Middle frontal gyrus (tissue), 1 donor: Measurements from ENCODE around the gene OGDHL.
"Not testable (repeated sequence)": the region's sequence is repeated elsewhere in the genome, so short reads cannot be mapped to it uniquely, and the experiment has no call there.

Source experiments
- DNase-seq: peaks from one replicate; pipeline ENCODE4 v3.0.0-alpha.2; 2015; ENCODE audit warnings: low spot score; ENCODE audit errors: extremely low spot score

OGDHL gene

GRCh38 chr10:49756641-49757040 is 5.5 kb downstream of the OGDHL start:
- DNase-seq: no peak

GRCh38 chr10:49756031-49756430 is 6.1 kb downstream of the OGDHL start:
- no peak for DNase-seq

- DNase-seq: not testable (repeated sequence)
Observed at GRCh38 chr10:49754951-49755350, 7.2 kb downstream of the OGDHL start.

- no peak for DNase-seq
Observed at GRCh38 chr10:49752584-49752983, 9.5 kb downstream of the OGDHL start.

GRCh38 chr10:49751636-49752510 is 10.2 kb downstream of the OGDHL start:
- DNase-seq: no peak

GRCh38 chr10:49751216-49751615 is 10.9 kb downstream of the OGDHL start:
- no peak for DNase-seq

GRCh38 chr10:49750546-49750945 is 11.6 kb downstream of the OGDHL start:
- no peak for DNase-seq

- no peak for DNase-seq
Observed at GRCh38 chr10:49749556-49750491, 12.3 kb downstream of the OGDHL start.

GRCh38 chr10:49749144-49749543 is 13.0 kb downstream of the OGDHL start:
- DNase-seq: no peak

- no peak for DNase-seq
Observed at GRCh38 chr10:49748006-49748405, 14.1 kb downstream of the OGDHL start.

- DNase-seq: no peak
Observed at GRCh38 chr10:49747303-49747646, 14.8 kb downstream of the OGDHL start.

GRCh38 chr10:49746626-49747302 is 15.4 kb downstream of the OGDHL start:
- no peak for DNase-seq

- DNase-seq: no peak
Observed at GRCh38 chr10:49745756-49746155, 16.4 kb downstream of the OGDHL start.

- no peak for DNase-seq
Observed at GRCh38 chr10:49744924-49745605, 17.1 kb downstream of the OGDHL start.

- DNase-seq: no peak
Observed at GRCh38 chr10:49744091-49744685, 17.9 kb downstream of the OGDHL start.

GRCh38 chr10:49743464-49744075 is 18.6 kb downstream of the OGDHL start:
- no peak for DNase-seq

GRCh38 chr10:49742683-49743463 is 19.2 kb downstream of the OGDHL start:
- no peak for DNase-seq

GRCh38 chr10:49741108-49741995 is 20.8 kb downstream of the OGDHL start:
- DNase-seq: no peak
